Left lobe of liver (tissue), 2 donors: ENCODE data around the gene TBC1D22A. TPM values are rescaled to one million over a fixed set of nuclear protein-coding genes. Genes with fewer than 3 reads are reported as not detected.

Experiments used
- ATAC-seq: fragments of 200-7000 bp; cut with Tn5 transposase; one replicate; pipeline ENCODE4 v1.9.1; 2020; ENCODE audit warnings: mild to moderate bottlenecking, moderate library complexity
- DNase-seq: peaks from one replicate; pipeline ENCODE4 v3.0.0-alpha.2; 2020; ENCODE audit warnings: low spot score
- total RNA-seq: library from RNA; stranded (reverse); gene quantifications from one replicate; pipeline ENCODE4 v1.2.1, GENCODE V29; 2021
- donor health status: DM: no; HTN: no; CAD: no; lungs with moderate emphysema.
- donor health status: DM: no; HTN: yes; CAD: no.

Gene TBC1D22A
- total RNA-seq, 1 donor from 2014 or later, result 12.4 TPM

GRCh38 chr22:47000888-47001287, 238.4 kb downstream of the TBC1D22A start:
- ATAC-seq, result no peak
- DNase-seq, result no peak

- ATAC-seq, result no peak
- no peak for DNase-seq
Observed at GRCh38 chr22:47001288-47001687, 238.8 kb downstream of the TBC1D22A start.

DNA sequence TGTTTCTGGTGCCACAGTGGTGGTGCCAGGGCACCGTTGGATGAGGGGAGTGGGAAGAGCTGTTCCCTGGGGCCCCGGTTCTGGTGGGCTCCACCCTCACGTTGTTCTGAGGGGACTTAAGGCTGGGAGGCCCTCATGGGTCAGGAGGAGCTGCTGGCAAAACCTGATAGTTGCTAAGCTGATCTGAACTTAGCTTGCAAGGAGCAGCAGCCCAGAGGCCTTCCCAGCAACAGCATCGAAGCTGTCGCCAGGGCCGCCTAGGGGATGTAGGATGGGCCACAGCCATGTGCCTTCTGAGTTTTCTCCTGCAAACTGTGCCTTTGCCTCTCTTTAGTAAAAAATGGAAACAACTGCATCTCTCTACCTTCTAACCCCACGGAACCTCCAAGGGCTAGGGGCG, 240.2 kb downstream of the TBC1D22A start:
- no peak for ATAC-seq
- no peak for DNase-seq

- ATAC-seq (no peak), DNase-seq (no peak)
Observed at GRCh38 chr22:47005506-47006408, 243.3 kb downstream of the TBC1D22A start.

DNA sequence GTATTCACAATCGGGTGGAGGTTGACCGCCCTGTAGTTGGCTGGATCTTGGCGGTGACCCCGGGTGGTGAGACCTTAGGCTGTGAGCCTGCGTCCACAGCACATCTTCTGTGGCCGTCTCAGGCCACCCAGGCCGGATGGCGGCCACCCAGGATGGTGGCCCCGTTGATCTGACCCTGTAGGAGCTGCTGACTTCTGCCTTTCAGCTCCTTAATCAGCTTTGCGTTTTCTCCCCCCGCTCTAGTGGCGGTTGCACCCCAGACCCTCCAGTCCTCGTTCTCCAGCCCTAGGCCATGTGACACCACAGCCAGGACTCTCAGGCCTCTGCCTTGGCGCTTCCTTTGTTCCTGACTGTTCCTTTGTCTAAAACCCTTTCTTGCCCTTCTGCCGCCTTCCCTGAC, 244.0 kb downstream of the TBC1D22A start:
- no peak for DNase-seq
- ATAC-seq, result no peak

DNA sequence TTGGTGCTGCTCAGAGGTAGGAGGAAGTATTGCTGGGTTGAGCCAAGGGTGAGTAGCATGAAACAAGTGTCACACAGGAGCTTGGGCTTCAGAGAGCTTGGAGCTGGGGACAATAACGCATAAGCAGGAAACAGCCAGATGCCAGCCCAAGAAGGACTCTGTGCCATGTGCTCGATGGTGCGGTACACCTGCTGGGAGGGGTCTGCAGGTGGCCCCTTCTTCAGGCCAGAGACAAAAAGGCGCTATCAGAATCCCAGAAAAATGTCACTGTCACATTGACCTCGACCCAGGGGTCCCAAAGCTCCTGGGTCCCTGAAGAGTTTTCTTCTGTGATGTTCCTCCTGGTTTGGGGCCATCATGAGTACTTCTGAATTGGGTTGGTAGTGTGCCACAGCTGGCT, 244.4 kb downstream of the TBC1D22A start:
- ATAC-seq (no peak), DNase-seq (no peak)

- ATAC-seq, result no peak
- no peak for DNase-seq
Observed at GRCh38 chr22:47007496-47007895, 245.0 kb downstream of the TBC1D22A start.

- DNase-seq, result no peak
Observed at GRCh38 chr22:47008208-47008885, 245.9 kb downstream of the TBC1D22A start.

GRCh38 chr22:47009304-47010101, 247.1 kb downstream of the TBC1D22A start:
- no peak for ATAC-seq

More at GRCh38 chr22:47008208-47008885, 245.9 kb downstream of the TBC1D22A start:
- no peak for ATAC-seq

DNA sequence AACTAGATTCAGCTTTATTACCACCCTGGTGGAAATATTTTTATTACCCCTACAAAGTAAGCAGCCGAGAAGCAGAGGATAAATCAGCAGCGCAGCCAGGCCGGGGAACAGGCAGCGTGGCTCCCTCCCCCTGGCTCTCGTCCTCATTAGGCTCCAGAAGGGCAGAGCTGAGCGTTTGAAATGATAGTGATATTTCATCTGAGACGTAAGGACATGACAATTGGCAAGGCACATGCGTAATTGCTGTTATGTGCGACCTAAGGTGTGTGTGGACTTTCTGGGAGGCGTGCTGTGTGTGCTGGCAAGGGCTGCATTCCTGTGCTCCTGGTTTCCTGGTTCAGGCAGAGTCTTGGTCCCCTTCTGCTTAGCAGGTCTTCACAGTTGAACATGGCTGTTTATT, 247.8 kb downstream of the TBC1D22A start:
- DNase-seq (no peak), ATAC-seq (no peak)

More at GRCh38 chr22:47009304-47010101, 247.1 kb downstream of the TBC1D22A start:
- DNase-seq, result no peak

- no peak for ATAC-seq
- DNase-seq, result no peak
Observed at GRCh38 chr22:47011131-47011858, 248.8 kb downstream of the TBC1D22A start.

- no peak for ATAC-seq
Observed at GRCh38 chr22:47011859-47012258, 249.4 kb downstream of the TBC1D22A start.

DNA sequence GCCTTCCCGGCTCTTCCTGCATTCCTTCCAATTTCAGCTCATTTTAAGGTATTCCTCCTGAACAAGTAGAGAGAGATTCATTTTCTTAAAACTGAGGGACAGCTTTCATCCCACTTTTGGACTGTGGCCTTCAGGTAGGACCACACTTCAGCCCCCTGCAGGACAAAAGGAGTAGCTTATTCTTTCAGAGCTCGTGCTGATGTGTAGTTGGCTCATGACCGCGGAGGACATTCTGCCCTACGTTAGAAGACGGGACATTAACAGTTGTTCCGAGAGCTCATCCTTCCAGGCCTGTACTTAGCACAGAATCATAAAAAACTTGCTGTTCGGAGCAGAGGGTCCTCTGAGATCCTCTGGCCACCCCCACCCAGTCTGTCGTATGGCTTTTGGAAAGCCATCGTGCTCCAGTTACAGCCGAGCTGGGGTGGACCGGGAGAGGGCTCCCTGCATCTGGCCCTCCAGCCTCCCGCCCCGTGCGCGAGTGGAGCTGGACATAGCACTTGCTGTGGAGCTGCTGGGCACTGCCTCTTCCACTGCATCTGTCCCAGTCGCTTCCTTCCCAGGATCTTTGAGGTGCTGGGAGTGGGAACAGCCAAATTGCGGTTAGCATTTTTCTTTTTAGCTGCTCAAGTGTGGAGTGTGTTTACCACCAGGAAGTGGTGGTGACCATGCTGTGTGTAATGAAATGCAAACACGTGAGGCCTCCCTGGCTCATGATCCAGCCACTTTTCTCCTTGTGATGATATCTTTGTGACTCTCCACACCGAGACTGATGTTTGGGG, 250.3 kb downstream of the TBC1D22A start:
- DNase-seq, result no peak

More at GRCh38 chr22:47011859-47012258, 249.4 kb downstream of the TBC1D22A start:
- DNase-seq, result no peak

DNA sequence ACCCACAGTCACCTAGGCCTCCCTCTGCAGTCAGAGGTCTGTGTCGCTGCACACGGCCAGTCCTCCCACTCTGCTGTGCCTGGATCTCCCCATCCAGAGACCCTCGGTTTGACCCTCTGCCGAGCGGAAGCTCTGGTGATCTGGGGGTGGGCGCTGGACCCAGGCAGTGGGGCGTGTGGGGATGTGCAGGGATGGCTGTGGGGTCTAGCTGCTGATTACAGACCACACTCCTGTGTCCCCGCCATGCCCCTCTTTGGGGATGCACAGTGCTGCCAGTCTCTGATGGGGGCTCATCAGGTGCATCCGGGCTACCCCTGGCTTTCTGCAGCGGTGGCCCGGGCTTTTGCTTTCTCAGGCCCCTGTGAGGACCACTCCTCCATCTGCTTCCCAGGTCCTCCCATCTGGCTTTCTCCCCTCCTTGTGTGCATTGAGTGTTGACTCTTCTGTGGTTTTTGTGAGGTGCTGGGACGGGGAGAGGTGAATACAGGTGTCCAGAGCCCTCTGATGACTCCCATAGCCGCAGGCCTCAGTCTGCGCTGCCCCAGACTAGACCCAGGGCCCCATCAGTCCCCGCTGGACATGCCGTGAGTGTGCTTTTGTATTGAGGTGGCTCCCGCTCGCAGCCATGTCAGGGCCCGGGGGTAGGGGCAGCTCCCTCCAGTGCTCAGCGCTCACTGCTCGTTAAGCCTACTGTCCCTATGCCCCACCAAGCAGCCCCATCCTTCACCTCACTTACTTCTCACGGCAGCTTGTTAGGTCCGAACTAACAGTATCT, 251.6 kb downstream of the TBC1D22A start:
- no peak for ATAC-seq

More for the DNA sequence above, 250.3 kb downstream of the TBC1D22A start:
- no peak for ATAC-seq

DNA sequence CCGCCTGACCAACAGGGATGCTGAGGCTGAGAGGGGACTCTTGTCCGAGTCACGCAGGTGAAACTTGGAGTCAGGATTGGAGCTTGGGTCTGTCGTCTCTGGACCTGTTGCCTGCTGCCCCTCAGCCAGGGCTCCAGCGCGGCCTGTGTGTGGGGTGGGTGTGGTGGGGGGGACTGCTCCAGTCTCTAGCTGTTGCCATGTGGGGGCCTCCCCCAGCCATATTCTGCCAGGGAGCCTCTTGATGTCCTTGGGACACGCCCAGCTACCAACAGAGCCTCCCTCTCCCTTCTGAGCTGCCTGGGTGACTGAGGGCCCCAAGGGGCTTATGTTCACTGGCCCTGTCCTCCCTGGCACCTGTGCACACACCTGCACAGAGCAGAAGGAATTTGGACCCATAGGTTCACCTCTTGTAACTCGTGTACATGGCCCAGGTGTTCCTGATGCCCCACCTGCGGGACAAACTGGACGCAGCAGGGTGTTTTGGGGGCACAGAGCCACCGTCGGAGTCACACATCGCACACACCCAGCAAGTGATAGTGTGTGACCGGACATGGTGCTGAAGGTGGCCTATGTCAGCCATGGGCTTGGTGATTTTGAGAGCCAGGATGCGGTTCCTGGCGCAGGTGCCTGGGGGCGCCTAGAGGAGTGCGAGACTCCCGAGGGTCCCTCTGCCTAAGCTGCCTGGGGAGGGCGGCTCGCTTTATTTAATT, 252.3 kb downstream of the TBC1D22A start:
- ATAC-seq (no peak), DNase-seq (no peak)

More for the DNA sequence above, 251.6 kb downstream of the TBC1D22A start:
- no peak for DNase-seq

- no peak for DNase-seq
Observed at GRCh38 chr22:47015589-47016178, 253.2 kb downstream of the TBC1D22A start.

GRCh38 chr22:47016631-47017030, 254.2 kb downstream of the TBC1D22A start:
- DNase-seq (no peak), ATAC-seq (no peak)

More at GRCh38 chr22:47015589-47016178, 253.2 kb downstream of the TBC1D22A start:
- ATAC-seq, result no peak

GRCh38 chr22:47017245-47017644, 254.8 kb downstream of the TBC1D22A start:
- ATAC-seq (no peak), DNase-seq (no peak)
